OCI-LY7 (cell line): ENCODE results near the gene WEE1. TPM values are rescaled to one million over a fixed set of nuclear protein-coding genes. Genes with fewer than 3 reads are reported as not detected.

Experiments
- BruUV-seq: library from RNA; stranded (reverse); fragments of 400-500 nt; replicated peaks from 2 replicates; lab custom pipeline; 2021; lab: Mats Ljungman, UMichigan
- CTCF ChIA-PET: fragments of 300-600 bp; sonication (Branson Sonifier 250); formaldehyde crosslinking; loops from one replicate; lab custom pipeline; 2022; ENCODE audit warnings: antibody characterized with exemption; ENCODE audit not compliant: unreplicated experiment; lab: Charles Lee
- POLR2A ChIA-PET: fragments of 300-600 bp; sonication (Branson Sonifier 250); formaldehyde crosslinking; loops from one replicate; lab custom pipeline; 2022; ENCODE audit warnings: antibody characterized with exemption; lab: Charles Lee
- DNase-seq: peaks from one replicate; pipeline ENCODE4 v3.0.0-alpha.2; 2015; ENCODE audit warnings: low spot score
- H2AFZ ChIP-seq: fragments of 200-600 bp; sonication (generic), shearing (Covaris generic); 2 replicates; pipeline ENCODE4 v1.6.1; 2014; ENCODE audit warnings: mild to moderate bottlenecking, antibody characterized with exemption, low read length, moderate library complexity
- H3K27ac ChIP-seq: fragments of 200-600 bp; sonication (generic); 2 replicates; pipeline ENCODE4 v1.5.1; 2014; ENCODE audit warnings: mixed run types, low read depth, mild to moderate bottlenecking, moderate library complexity, low read length, inconsistent platforms; ENCODE audit not compliant: poor library complexity, severe bottlenecking
- H3K36me3 ChIP-seq: fragments of 200-600 bp; sonication (generic); 2 replicates; pipeline ENCODE4 v1.6.1; 2014; ENCODE audit warnings: mild to moderate bottlenecking, antibody characterized with exemption, low read length, moderate library complexity, mixed read lengths; ENCODE audit not compliant: insufficient read depth
- H3K4me1 ChIP-seq: fragments of 200-600 bp; sonication (generic); 2 replicates; pipeline ENCODE4 v1.5.1; 2014; ENCODE audit warnings: mild to moderate bottlenecking, low read length; ENCODE audit not compliant: insufficient read depth, poor library complexity, severe bottlenecking
- H3K4me2 ChIP-seq: fragments of 200-600 bp; sonication (generic); 2 replicates; pipeline ENCODE4 v1.6.1; 2014; ENCODE audit warnings: mild to moderate bottlenecking, low read length
- H3K4me3 ChIP-seq: fragments of 200-600 bp; sonication (generic); 2 replicates; pipeline ENCODE4 v1.5.1; 2014; ENCODE audit warnings: mild to moderate bottlenecking, low read depth, low read length; ENCODE audit not compliant: poor library complexity, severe bottlenecking
- H3K79me2 ChIP-seq: fragments of 200-600 bp; sonication (generic); 2 replicates; pipeline ENCODE4 v1.6.1; 2016; ENCODE audit warnings: low read depth, mild to moderate bottlenecking, low read length, moderate library complexity, mixed read lengths; ENCODE audit not compliant: insufficient read depth
- H3K9me2 ChIP-seq: fragments of 200-600 bp; sonication (generic); 2 replicates; pipeline ENCODE4 v1.6.1; 2016; ENCODE audit warnings: mild to moderate bottlenecking, low read length, mixed read lengths; ENCODE audit not compliant: insufficient read depth
- H3K9me3 ChIP-seq: fragments of 200-600 bp; sonication (generic); 2 replicates; pipeline ENCODE4 v1.6.1; 2014; ENCODE audit warnings: mild to moderate bottlenecking, mixed run types, low read length, mixed read lengths
- H4K20me1 ChIP-seq: fragments of 200-600 bp; sonication (generic); 2 replicates; pipeline ENCODE4 v1.6.1; 2014; ENCODE audit warnings: mild to moderate bottlenecking, antibody characterized with exemption, low read length, moderate library complexity, mixed read lengths; ENCODE audit not compliant: insufficient read depth
- EZH2phosphoT487 ChIP-seq: fragments of 200-600 bp; sonication (generic); IDR thresholded peaks from 2 replicates; pipeline ENCODE4 v1.6.1; 2018; ENCODE audit warnings: low read depth, borderline replicate concordance, mild to moderate bottlenecking, mixed run types, antibody characterized with exemption, low read length, moderate library complexity, mixed read lengths
- intact Hi-C: fragments of 100-400 bp; cut with micrococcal nuclease; formaldehyde crosslinking; loops from one replicate; pipeline ENCODE4 v1.10.0; 2022; ENCODE audit not compliant: unreplicated experiment
- total RNA-seq, 2 experiments: library from RNA; depleted of rRNA in 1 of 2; stranded (reverse); fragments of >200 nt in 1 of 2; shearing (Covaris generic) in 1 of 2; gene quantifications; 2 replicates each; pipeline ENCODE4 v1.2.3, GENCODE V29; 2014 to 2022
- TF ChIP-seq, protein P1 (sequence below): fragments of 200-600 bp; sonication (generic); conservative IDR thresholded peaks from 2 replicates; pipeline ENCODE4 v1.5.1; 2014; ENCODE audit warnings: mild to moderate bottlenecking, antibody characterized with exemption, low read length, moderate library complexity, mixed read lengths

The WEE1 gene
- total RNA-seq, 2 experiments from 2014 or later, result 147 to 216 TPM

DNA sequence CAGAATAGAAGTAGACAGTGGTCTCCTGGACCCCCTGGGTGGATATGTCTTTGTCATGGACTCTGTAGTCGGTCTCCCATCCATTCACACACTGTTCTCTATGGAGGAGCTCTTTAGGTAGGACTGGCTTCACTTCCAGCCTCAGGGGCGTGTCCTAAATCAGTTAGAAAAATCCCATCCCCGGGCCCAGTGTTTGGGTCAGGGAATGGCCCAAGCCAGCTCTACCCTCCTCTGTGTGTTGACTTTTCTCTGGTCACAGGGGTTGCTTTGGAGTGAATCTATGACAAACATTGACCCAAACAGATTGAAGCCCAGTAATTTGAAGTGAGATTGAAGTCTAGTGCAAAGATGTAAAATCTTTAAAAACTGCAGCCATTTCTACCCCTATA is 34.0 kb downstream of the WEE1 start:
- ChIA-PET CTCF (no interaction called here), POLR2A (interaction anchor here (0.5 to 9.8 kb wide), 7 partner anchors 9 to 703 kb away, joined by 3 to 239 read pairs (median 4); no protein-coding TSS in a partner anchor)
- Histone ChIP-seq H2AFZ (peak overlapping the region; percentile 66), H3K27ac (peak overlapping the region; percentile 54), H3K79me2 (no peaks in the 10 kb centered on the region; the same call in 1 of the 2 replicates), H3K4me3 (no peak overlapping the region), H3K4me2 (peak overlapping the region; percentile 45), H3K4me1 (peaks cover 96% of the 10 kb centered on the region), H3K36me3 (no peaks in the 10 kb centered on the region), H4K20me1 (no peaks in the 10 kb centered on the region), H3K9me3 (no peaks in the 10 kb centered on the region), H3K9me2 (no peaks in the 10 kb centered on the region)
- TF ChIP-seq, protein P1, sequence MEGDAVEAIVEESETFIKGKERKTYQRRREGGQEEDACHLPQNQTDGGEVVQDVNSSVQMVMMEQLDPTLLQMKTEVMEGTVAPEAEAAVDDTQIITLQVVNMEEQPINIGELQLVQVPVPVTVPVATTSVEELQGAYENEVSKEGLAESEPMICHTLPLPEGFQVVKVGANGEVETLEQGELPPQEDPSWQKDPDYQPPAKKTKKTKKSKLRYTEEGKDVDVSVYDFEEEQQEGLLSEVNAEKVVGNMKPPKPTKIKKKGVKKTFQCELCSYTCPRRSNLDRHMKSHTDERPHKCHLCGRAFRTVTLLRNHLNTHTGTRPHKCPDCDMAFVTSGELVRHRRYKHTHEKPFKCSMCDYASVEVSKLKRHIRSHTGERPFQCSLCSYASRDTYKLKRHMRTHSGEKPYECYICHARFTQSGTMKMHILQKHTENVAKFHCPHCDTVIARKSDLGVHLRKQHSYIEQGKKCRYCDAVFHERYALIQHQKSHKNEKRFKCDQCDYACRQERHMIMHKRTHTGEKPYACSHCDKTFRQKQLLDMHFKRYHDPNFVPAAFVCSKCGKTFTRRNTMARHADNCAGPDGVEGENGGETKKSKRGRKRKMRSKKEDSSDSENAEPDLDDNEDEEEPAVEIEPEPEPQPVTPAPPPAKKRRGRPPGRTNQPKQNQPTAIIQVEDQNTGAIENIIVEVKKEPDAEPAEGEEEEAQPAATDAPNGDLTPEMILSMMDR, result no peak
- no peak for TF ChIP-seq EZH2phosphoT487
- intact Hi-C loops, result no loop called here
- DNase-seq, result no peak
- no TSS peak for BruUV-seq

DNA sequence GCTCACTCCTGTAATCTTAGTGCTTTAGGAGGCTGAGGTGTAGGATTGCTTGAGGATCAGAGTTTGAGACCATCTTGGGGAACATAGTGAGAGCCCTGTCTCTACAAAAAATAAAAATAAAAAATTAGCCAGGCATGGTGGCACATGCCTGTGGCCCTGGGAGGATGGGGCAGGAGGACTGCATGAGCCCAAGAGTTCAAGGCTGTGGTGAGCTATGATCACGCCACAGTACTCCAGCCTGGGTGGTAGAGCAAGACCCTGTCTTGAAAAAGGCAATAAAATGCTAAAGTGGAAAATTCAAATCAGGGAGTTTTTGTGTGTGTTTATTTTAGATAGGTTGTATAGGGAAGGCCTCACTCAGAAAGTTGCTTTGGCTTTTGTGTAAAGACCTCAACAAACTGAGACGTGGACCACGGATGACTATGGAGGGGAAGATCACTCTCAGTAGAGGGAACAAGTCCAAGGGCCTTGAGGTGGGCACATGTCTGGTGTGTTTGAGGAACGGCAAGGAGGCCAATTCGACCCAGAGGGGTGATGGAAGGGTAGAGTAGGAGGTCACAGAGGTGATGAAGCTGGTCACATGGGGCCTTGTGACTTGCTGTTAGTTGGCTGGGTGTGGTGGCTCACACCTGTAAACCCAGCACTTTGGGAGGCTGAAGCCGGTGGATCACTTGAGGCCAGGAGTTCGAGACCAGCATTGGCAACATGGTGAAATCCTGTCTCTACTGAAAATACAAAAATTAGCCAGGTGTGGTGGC is 35.7 kb downstream of the WEE1 start:
- Histone ChIP-seq H3K36me3 (no peaks in the 10 kb centered on the region), H3K4me2 (peak overlapping the region; percentile 45), H3K4me1 (peaks cover 94% of the 10 kb centered on the region), H3K4me3 (no peak overlapping the region), H4K20me1 (no peaks in the 10 kb centered on the region), H2AFZ (peak overlapping the region; percentile 66), H3K27ac (peak overlapping the region; percentile 54), H3K9me3 (no peaks in the 10 kb centered on the region), H3K9me2 (no peaks in the 10 kb centered on the region), H3K79me2 (no peaks in the 10 kb centered on the region; the same call in 1 of the 2 replicates)
- peak; percentile 40 for DNase-seq
- CTCF ChIA-PET, result no interaction called here
- BruUV-seq, result no TSS peak
- intact Hi-C loops, result no loop called here
- POLR2A ChIA-PET, result interaction anchor here (0.5 to 9.8 kb wide), 6 partner anchors 11 to 150 kb away, joined by 3 to 239 read pairs (median 28); partner anchors contain the start of gene WEE1
- TF ChIP-seq EZH2phosphoT487, result no peak
- TF ChIP-seq, protein P1, result no peak
